Midbrain (tissue), 1 donor: Measurements from ENCODE around the gene C4orf54.

Source experiments
- DNase-seq: peaks from one replicate; lab custom pipeline; 2025; lab: John Stamatoyannopoulos, UW

The C4orf54 gene

DNA sequence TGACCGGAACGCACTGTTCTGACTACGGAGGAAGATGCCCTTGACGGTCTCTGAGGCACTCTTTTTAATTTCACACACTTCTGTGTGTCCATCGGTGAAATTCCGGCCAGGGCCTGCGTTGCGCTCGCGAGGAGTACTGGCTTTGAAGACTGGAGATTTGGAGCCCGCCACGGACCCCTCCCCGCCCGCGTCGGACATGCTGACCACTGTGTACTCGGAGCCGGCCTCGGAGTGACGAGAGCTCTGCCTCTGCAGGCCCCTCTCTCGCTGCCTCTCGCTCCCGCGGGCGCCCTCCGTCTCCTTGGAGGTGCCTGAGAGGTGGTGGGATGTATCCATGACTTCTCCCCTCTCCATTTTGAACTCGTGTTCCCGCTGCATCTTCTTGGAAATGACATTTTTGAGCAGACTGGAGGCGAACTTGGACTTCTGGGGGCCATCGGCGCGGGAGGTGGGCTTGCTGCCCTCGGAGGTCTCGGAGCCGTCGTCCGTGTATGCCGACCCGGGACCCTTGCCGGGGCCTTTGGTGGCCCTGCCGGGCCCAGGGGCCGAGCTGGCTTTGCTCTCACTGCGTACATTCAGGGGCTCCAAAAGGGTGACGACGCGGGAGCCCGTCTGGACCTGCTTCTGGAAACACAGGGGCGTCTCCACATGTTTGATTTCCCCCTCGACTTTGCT lies 5.7 kb downstream of the C4orf54 start:
- no peak for DNase-seq

DNA sequence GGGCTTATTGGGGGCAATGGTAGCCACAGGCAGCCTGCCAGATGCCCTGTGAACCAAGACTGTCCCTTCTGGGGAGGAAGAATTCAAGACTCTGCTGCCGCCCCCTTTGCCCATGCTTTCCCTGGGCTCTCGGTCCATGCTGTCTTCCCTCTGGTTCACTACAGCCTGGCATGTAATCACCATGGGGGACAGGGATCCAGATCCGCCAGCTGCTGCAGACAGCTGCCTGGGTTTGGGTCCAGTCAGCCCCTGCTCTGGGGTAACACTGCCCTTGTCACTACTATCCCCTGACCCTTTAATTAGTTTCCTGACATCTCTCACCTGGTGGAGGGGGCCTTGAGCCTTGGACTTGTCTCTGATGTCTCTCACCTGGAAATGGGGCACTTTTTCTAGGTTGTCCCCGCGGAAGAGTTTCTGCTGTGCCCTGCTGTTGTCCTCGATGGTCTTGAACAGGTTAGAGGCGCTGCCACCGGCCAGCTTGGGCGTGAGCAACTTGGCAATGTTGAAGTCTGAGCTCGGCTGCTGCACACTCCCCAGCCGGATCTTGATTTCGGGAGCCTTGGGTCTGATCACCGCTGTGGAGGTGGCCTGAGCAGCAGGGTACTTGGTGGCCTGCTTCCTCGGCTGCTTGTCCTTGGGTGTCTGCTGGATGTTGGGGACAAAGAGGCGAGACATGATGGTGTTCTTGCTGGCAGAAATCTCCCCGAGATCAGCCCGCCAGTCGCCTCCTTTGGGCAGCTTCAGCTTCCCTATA lies 6.4 kb downstream of the C4orf54 start:
- no peak for DNase-seq

DNA sequence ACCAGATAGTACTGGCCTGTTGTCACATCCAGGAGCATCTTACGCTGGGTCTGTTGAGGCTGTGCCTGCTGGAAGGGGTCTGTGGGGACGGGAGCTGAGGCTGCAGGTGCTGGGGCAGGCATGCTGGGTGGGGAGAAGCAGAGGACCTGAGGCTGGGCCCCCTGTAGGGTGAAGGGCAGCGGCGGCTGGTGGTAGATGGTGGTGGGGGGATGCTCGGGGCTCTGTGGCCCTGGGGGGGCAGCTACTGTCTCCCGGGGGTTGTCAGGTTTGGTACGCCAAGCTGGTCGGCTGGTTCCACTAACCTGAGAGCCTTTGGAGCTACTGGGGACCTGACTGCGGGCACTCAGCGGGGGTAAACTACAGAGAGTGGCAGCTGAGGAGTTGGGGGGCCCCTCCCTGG lies 7.8 kb downstream of the C4orf54 start:
- no peak for DNase-seq

DNA sequence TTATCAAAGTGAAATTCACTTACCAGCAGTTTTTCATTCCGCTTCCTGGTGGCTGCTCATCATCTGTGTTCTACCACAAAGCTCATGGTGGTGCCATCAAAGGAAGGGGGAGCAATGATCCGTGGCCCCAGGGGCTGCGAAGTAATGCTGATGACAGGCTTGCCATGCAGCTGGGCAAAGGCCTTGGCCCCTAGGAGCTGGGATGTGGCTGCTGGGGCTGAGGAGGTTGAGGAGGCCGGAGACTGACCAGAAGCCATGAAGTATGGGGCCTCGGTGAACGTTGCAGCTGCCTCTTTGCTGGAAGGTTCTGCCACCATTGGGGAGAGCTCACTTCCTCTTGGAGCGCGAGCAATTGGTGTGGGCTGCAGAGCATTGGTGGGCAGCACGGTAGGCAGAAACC lies 8.4 kb downstream of the C4orf54 start:
- DNase-seq, result no peak

DNA sequence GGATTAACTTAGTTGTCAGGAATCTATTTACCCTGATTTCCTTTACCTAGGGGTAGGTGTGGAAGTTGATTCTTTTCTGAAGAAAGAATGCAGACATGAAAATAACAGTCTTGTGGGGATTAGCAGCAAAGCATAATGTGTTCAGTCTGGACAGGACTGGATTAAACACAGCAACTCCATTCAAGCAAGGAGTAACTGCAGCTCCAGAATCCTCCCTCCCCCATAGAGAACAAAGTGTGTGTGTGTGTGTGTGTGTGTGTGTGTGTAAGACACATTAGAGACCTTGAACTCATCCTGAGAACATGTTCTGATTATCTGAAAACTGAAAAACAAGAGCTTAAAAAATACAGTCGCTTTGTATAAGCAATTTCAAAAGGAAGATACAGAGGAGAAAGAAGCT lies 9.3 kb downstream of the C4orf54 start:
- DNase-seq, result no peak

DNA sequence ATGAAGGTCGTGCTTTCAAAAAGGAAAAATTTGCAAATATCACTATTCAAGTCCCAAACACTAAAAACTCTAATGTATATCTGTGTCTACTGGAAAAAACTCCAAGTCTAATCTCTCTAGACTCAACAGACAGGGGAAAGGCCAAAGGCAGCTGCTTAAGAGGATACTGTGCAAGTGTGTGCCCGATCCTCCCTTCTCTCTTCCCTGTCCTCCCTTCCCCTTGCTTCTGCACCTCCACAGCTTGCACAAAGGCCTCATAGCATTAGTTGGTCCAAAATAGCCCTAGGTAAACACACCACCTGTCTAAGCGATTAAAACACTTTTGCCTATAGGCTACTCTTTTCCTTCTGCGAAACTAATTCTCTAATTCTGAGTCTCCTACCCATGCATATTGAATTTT lies 10.6 kb downstream of the C4orf54 start:
- DNase-seq, result no peak

DNA sequence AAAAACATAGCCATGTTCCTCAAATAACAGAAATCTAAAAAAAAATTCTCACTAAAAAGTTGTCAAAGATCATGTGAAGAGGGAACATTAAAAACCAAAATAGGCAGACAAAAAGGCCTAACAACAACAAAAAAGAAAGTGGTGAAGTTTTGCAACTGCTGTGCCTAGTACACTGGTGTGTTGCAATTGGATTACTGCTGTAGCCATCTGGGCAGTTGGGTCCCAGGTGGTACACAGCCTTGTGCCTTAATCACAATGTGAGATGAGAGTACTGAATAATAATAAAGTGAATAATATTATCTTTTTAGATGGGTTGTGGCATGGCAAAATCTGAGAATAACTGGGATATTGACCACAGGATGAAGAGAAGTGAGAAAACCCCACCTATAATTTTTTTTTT lies 12.0 kb downstream of the C4orf54 start:
- no peak for DNase-seq

DNA sequence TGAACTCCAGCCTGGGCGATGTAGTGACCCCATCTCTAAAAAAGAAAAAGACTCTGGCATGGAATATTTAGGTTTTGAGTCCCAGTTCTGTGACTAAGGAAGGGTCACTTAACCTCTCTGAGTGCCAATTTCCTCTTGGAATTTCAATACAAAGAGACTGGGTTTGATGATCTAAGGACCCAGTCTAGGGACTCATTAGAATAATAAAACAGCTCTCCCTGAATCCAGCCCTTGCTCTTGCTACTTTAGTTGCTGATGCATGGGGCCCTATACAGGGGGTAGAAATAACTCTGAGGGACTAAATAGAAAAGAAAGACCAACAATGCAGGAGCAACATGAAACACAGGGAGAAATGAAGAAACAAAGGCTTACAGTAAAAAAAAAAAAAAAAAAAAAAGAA lies 12.6 kb downstream of the C4orf54 start:
- DNase-seq, result no peak

DNA sequence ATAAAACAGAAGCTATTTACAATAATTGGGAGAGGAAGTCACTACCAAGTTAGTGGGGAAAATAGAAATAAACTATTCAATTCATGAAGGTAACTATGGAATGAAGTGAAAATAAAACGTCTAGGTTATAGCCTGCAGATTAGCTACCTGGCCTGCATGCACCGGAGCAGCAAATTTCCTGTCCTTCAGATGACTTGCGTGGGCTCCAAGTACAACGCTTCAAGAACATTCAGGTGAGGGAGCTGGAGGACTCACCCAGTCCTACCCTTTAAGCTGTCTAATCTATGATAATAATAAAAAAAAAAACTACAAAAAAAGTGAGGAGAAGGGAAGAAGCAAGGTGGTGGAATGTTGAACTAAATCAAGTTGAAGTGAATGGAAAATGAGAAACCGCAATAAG lies 13.2 kb downstream of the C4orf54 start:
- no peak for DNase-seq

DNA sequence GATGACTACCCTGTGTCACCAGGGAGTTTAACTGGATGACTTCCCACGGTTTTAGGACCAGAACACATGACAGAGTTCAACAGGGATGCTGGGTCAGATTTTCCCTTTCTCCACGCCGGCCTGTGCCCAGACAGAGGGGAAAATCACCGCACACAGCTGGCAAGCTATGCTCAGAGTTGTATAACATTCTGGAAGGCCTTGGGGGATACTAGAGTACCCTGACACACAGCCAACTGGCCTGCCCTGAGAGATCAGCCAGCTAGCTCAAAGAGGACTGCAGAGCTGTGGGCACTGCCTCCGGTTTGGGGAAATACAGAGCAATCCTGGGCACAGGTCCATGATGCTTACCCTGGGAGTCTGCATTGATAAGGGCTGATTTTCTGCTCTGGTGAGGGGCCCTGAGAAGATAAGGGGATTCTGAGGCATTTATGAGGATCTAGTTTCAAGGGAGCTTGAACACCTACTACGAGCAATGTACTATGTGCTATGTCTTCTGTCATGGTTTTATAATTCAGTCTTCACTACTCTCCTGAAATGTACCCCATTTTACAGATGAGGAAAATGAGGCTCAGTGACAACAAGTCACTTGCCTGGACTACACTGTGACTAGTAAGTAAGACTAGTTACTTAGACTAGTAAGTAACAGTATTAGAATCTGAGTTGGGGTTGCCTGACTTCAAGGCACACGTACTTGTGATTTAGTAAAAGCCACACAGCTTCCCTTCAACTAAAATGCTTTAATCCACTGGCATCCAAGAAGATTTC lies 14.7 kb downstream of the C4orf54 start:
- peak; percentile 38 for DNase-seq

DNA sequence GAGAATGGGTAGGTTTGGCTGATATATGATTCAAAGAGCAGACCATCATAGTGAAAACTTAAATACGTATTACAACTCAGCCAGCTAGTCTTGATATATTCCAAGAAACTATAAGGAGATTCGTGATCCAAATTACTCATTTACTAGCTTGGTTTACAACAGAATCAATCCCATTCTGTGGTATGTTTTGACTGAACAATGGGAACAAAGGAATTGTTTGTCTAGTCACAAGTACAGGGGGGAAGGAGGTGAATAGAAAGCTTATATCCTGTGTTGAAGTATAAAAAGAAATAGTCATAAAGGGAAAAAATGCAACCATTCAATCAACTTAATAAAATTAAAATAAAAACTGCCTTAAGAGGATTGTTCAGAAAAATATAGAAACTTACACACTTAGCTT lies 17.0 kb downstream of the C4orf54 start:
- DNase-seq, result no peak

DNA sequence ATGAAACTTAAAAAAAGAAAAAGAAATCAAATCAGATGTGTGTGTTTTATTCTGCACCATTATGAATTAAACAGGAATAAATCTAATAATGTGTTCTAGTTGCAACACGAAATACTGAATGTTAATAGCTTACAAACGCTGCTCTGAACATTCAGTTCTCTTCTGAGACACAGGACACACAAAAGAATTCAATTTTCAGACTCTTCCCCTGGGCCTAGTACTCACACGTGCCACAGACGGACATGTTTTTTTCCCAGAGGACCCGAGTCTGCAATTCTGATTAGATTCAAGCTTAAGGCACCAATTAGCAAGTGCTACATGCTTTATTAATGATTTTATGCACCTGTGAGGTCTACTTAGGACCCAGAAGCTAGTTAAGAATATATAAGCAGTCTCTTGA lies 20.5 kb downstream of the C4orf54 start:
- no peak for DNase-seq

DNA sequence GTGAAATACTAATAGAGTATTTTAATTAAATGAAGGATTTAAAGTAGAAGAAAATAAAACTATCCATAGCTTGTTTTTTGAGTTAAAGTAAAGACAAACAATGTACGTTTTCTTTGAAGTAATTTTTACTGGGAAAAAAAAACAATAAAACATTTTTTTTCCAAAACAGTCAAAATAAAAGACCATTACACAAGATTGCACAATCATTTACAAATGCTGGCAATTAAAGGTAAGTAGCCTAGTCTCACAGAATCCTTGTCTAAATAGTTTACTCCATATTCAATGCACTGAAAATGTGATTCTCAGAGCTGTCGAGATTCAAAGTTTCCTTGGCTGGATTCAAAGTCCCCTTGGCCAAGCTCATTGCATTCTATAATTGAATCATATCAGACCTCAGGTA lies 21.2 kb downstream of the C4orf54 start:
- DNase-seq, result no peak

DNA sequence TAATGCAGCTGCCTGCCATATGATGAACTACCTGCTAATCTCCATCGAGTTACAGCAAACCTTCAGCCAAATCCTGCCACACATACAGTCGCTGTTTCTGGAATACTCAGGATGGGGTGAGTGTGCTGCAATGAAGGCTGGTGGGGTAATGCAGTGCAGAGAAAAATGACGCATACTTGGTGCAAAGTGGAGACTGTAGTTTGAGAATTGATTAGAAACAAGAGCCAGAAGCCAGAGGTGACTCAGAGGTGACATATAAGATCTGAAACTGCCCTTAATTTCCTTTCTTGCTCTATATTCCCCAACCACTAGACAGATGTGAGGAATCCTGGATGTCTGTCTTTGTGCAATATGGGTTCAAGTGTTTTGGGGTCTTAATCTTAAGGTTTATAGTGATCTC lies 22.0 kb downstream of the C4orf54 start:
- DNase-seq, result no peak

DNA sequence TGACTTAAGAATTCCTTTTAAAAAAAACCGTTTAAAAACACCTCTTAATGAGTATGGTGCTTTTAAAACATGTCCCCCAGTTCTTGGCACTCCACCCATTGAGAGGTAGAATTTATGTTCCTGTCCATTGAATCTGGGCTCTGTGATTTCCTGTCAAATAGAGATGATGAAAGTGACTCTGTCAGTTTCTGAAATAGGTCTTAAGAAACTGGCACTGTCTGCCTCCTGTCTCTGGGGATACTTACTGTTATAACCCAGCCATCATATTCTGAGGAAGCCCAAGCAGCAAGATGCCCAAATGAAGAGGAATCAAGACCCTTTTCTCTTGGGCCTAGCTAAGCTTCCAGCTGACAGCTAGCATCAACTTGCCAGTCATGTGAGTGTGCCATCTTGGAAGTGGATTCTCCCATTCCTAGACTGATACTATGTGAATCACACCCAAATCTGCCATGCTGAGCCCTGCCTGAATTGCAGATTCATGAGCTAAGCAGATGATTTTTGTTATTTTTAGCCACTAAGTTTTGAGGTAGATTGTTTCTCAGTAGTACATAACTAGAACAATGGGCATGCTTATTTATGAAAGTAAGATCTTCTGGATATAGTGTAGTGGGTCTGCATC lies 22.8 kb downstream of the C4orf54 start:
- DNase-seq, result no peak

DNA sequence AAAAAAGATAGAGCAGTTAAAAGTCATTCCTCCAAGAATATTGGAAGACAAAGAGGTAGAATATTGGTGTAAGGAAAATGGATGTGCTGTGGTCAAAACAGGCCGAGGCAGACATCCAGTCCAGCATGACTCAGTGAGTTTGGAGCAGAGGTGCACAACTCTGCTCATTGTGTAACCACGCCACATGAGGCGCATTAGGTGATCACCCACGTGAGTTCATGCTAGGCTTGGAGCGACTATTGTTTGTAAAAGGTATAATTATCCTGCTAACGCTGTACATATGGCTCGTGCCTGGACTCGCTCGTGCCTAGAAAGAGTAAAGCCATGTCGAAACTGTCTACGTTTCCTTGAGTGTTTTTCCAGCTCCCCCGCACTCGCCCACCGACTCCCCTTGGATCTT lies 23.9 kb downstream of the C4orf54 start:
- no peak for DNase-seq

DNA sequence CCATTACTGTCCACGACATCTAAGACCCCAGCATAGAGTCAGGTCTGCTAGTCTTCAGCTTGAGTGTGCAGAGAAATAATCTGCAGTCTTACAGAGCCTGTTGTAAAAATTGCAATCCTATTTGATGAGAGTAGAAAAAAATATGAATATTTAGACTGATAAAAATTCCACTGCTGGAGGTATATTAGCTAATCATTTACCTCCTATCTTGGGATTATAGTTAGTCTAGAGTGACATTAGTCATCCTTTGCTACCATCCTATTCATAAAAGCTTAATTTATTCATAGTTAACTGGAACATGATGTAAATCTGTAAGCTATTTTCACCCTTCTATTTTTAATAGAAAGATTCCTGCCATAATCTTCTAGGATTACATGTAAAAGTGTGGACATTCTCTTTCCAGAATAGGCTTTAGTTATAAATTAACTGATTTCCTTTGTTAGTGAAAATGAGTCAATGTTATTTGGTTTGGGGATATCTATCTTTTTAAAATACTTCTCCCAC lies 26.7 kb downstream of the C4orf54 start:
- DNase-seq, result no peak

DNA sequence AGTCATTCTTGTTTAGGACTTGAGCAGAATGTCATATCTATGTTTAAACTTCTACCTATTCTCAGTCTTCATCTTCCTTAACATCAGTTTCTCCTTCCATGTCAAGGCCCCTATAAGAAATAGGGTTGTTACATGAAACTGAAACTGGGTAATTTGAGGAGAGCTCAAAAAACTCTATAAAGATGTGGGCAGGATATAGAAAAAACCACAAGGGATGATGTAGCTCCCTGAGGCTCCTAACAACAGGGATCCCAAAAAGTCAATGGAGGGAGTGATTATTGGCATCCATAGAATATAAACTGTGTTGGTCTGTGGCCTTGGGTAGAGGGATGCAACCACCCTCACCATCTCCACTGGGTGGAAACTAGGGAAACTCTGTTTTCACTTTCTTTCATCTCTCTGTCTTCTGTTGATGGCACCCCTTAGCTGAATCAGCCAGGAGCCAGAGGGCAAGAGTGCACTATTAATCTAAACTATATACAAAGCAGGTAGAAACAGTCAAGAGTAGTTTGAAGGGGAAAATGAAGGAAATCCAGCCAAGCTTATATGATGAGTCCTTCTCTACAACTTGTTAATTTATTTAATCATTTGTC lies 27.6 kb downstream of the C4orf54 start:
- no peak for DNase-seq

DNA sequence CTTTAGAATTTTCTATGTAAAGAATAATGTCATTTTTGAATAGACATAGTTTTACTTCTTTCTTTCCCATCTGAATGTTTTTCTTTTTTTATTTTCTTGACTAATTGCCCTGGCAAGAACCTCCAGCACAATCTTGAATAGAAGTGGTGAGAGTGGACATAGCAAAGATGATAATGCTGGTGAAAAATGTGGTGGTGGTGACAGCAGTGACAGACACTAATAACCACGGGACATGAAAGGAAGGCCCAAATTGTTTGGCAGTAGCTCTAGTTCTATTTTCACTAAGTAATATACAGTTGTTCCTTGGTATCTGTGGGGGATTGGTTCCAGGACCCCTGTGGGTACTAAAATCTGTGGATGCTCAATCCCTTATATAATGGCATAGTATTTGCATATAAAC lies 29.6 kb downstream of the C4orf54 start:
- DNase-seq, result no peak

DNA sequence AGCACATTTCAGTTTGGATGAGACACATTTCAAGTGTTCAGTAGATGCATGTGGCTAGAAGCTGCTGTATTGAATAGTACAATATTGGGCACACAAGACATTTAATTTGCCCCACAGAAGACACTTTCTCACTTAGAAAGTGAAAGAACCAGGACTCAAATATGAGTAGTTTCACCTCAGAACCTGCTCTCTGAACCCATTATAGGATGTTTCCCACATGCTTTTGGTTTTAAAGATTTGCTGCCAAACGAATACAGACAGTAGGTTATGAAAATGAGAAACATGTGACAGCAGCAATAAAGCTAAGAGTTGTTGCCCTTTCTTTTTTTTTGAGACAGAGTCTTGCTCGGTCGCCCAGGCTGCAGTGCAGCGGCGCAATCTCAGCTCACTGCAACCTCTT lies 32.3 kb downstream of the C4orf54 start:
- no peak for DNase-seq

DNA sequence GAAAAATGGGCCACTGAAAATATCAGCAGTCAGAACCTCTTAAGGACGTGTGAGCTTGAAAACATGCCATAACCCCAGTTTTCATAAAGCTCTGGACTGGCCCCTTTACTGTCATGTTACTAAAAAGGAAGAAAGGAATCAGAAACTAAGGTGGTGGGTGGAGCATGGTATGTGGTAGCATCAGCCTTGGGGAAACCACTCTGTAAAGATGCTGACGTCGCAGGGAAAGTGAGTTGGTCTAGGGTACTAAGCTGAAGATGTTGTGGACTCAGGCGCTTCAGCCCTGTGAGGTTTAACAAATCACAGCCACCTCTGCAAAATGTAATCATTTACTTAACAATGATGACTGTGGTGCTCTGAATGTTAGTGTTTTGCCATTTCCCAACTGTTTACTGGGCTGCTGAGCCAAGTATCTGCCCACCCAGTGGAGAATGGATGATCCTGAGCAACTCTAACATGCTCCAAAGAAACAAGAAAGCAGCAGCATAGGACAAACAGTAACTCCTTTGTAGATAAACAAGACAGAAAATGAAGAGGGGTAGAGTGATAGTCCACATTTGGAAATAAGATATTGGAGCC lies 33.4 kb downstream of the C4orf54 start:
- no peak for DNase-seq

DNA sequence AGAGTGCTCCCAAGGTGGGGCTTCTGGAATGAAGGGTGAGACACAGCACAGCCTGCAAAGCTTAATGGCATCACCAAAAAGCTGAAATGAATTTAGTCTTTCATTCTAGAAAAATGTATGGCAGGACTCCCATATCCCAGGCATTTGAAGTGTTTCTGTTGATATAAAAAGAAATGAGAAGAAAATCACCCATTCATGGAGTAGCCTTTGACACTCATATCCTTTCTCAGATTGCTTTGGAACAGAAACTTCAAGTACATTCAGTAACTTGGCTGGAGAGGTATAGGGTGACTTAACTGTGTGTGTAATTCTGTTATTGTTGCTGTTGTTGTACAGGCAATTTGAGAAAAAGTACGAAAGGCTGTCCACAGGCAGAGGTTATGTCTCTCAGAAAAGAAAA lies 35.3 kb downstream of the C4orf54 start:
- DNase-seq, result no peak
